ENCODE results near the gene KRT84. TPM values are rescaled to one million over a fixed set of nuclear protein-coding genes. Genes with fewer than 3 reads are reported as not detected.

The KRT84 gene
- total and polyA plus RNA-seq, 10 of the 15 experiments (the other 5 are each of a cell fraction or from before 2014, with no cell fraction given) = not detected

- RAD21 ChIA-PET (ENCODE audit: unreplicated experiment) = no interaction called here
- BruUV-seq (replicated peaks) = no TSS peak
Measured at GRCh38 chr12:52347016-52347415, 38.4 kb downstream of the KRT84 start.

More at GRCh38 chr12:52347016-52347415, 38.4 kb downstream of the KRT84 start:
- Histone ChIP-seq H3K9me3 (replicated peaks; ENCODE audit: control insufficient read depth, insufficient read depth, low read length) (no peaks in the 10 kb centered on the region), H3K79me2 (ENCODE audit: control insufficient read depth, insufficient read depth, low read length) (no peaks in the 10 kb centered on the region), H4K20me1 (ENCODE audit: control insufficient read depth, insufficient read depth) (no peaks in the 10 kb centered on the region), H3K9ac (ENCODE audit: control insufficient read depth, insufficient read depth, low read length) (no peak overlapping the region), H3K27me3 (replicated peaks in 1 of 2; ENCODE audit: control insufficient read depth in 2 of 2, insufficient read depth in 2 of 2, low read length in 1 of 2) (no peaks in the 10 kb centered on the region; a peak in 1 of 4 replicates), H3K27ac (ENCODE audit: control insufficient read depth, insufficient read depth) (no peak overlapping the region), H3K4me1 (ENCODE audit: control insufficient read depth, insufficient read depth, low read length) (no peaks in the 10 kb centered on the region), H3K4me3 (no peak overlapping the region), H3K36me3 (ENCODE audit: control insufficient read depth in 2 of 2, insufficient read depth in 2 of 2, low read length in 1 of 2) (no peaks in the 10 kb centered on the region), H2AFZ (ENCODE audit: control insufficient read depth, low read depth, low read length) (no peak overlapping the region), H3K4me2 (ENCODE audit: control insufficient read depth, insufficient read depth) (no peak overlapping the region)
- ChIA-PET SMC1A (ENCODE audit: uncharacterized antibody, unreplicated experiment) (no interaction called here), CTCF (interaction anchor here (0.7 to 1.1 kb wide), 4 partner anchors 8 to 125 kb away, joined by 3 read pairs; no protein-coding TSS in a partner anchor), POLR2A (interaction anchor here (1.2 kb wide), 1 partner anchor 10 kb away, joined by 3 read pairs; no protein-coding TSS in a partner anchor)
- WGBS (ENCODE audit: insufficient coverage, insufficient replicate concordance, low lambda C conversion rate, missing lambda C conversion rate) = 16% methylated on average over 9 of the region's 9 CpGs
- in situ Hi-C loops (cut with MboI) = no loop called here
- peak; percentile 13; the same call in 1 of the 3 replicates for ATAC-seq
- intact Hi-C loops (cut with micrococcal nuclease; ENCODE audit: unreplicated experiment) = no loop called here
- DNase-seq (ENCODE audit: low read depth, low spot score) = no peak
- no peak for TF ChIP-seq BRCA1 (IDR thresholded peaks at IDR 0.05; ENCODE audit: low read depth, low read length)
- no peak for TF ChIP-seq SIN3A (IDR thresholded peaks at IDR 0.05; ENCODE audit: low read depth, low read length)
- no peak for TF ChIP-seq BMI1 (IDR thresholded peaks at IDR 0.05; ENCODE audit: borderline replicate concordance)
- TF ChIP-seq PKNOX1 (IDR thresholded peaks at IDR 0.05) = no peak
- TF ChIP-seq POU2F2 (IDR thresholded peaks at IDR 0.05; ENCODE audit: borderline replicate concordance, low read depth, low read length) = no peak
- no peak for TF ChIP-seq DPF2 (IDR thresholded peaks at IDR 0.05)
- no peak for TF ChIP-seq RUNX3 (IDR thresholded peaks at IDR 0.05; ENCODE audit: low read length)
- TF ChIP-seq NFIC (IDR thresholded peaks at IDR 0.05; ENCODE audit: low read depth, low read length) = no peak
- TF ChIP-seq CHD1 (IDR thresholded peaks at IDR 0.05; ENCODE audit: low read depth, low read length) = no peak
- TF ChIP-seq MEF2A (IDR thresholded peaks at IDR 0.05; ENCODE audit: insufficient read depth, low read depth, low read length) = no peak
- TF ChIP-seq ETV6 (conservative IDR thresholded peaks at IDR 0.05 in 1 of 2, IDR thresholded peaks at IDR 0.05 in 1 of 2; ENCODE audit: borderline replicate concordance in 1 of 2, low read depth in 1 of 2) = no peak
- no peak for TF ChIP-seq PBX3 (IDR thresholded peaks at IDR 0.05; ENCODE audit: insufficient replicate concordance, low read depth, low read length)
- FAIRE-seq = no peak

Measured in GM12878 (cell line).